ENCODE data around the gene MRTO4. TPM values are rescaled to one million over a fixed set of nuclear protein-coding genes. Genes with fewer than 3 reads are reported as not detected.

Gene MRTO4
- total and polyA plus RNA-seq, 2 of the 13 experiments (the other 11 are each of a cell fraction or from before 2014, with no cell fraction given): 28.1 to 59.2 TPM

GRCh38 chr1:19209990-19210771, 41.4 kb upstream of the MRTO4 start, which contains the start of gene UBR4 (continued):
- TF ChIP-seq ZNF263 (CRISPR knock-in tag; IDR thresholded peaks at IDR 0.05): peak; percentile 71
- TF ChIP-seq FOXA1 (IDR thresholded peaks at IDR 0.05): no peak
- peak; percentile 37; the same call in 1 of the 2 replicates for TF ChIP-seq FOXA1 (CRISPR knock-in tag; IDR thresholded peaks at IDR 0.05)
- no peak for TF ChIP-seq ZNF33A (CRISPR knock-in tag; IDR thresholded peaks at IDR 0.05; ENCODE audit: borderline replicate concordance)
- TF ChIP-seq MED8 (CRISPR knock-in tag; IDR thresholded peaks at IDR 0.05; ENCODE audit: insufficient replicate concordance): peak; percentile 84
- no peak for TF ChIP-seq NR3C1 (CRISPR knock-in tag; IDR thresholded peaks at IDR 0.05)
- peak; percentile 79 for TF ChIP-seq GATAD2A (CRISPR knock-in tag; IDR thresholded peaks at IDR 0.05)
- TF ChIP-seq IRF2 (CRISPR knock-in tag; IDR thresholded peaks at IDR 0.05): peak; percentile 85
- TF ChIP-seq IRF9 (CRISPR knock-in tag; IDR thresholded peaks at IDR 0.05; ENCODE audit: borderline replicate concordance): peak; percentile 68
- no peak for TF ChIP-seq NFE2L1 (CRISPR knock-in tag; IDR thresholded peaks at IDR 0.05; ENCODE audit: borderline replicate concordance)
- TF ChIP-seq ZNF260 (CRISPR knock-in tag; IDR thresholded peaks at IDR 0.05; ENCODE audit: borderline replicate concordance, low read depth): no peak
- TF ChIP-seq MXI1 (IDR thresholded peaks at IDR 0.05; ENCODE audit: borderline replicate concordance, low read depth, low read length): peak; percentile 90; the same call in 2 of the 3 replicates
- peak; percentile 98 for TF ChIP-seq MAX (IDR thresholded peaks at IDR 0.05)
- peak; percentile 93; the same call in 1 of the 2 replicates for TF ChIP-seq ZNF704 (CRISPR knock-in tag; IDR thresholded peaks at IDR 0.05; ENCODE audit: borderline replicate concordance)
- TF ChIP-seq HDAC1 (CRISPR knock-in tag; IDR thresholded peaks at IDR 0.05): peak; percentile 97
- TF ChIP-seq ZNF674 (CRISPR knock-in tag; IDR thresholded peaks at IDR 0.05; ENCODE audit: low read depth): no peak
- peak; percentile 78; the same call in 1 of the 2 replicates for TF ChIP-seq ZNF740 (CRISPR knock-in tag; IDR thresholded peaks at IDR 0.05)
- no peak for TF ChIP-seq ZNF552 (CRISPR knock-in tag; IDR thresholded peaks at IDR 0.05; ENCODE audit: borderline replicate concordance)
- TF ChIP-seq HNRNPUL1 (IDR thresholded peaks at IDR 0.05; ENCODE audit: low read depth, low read length): no peak
- no peak; the same call in 1 of the 2 replicates for TF ChIP-seq SAFB2 (CRISPR knock-in tag; IDR thresholded peaks at IDR 0.05; ENCODE audit: borderline replicate concordance, low read depth)
- TF ChIP-seq ZNF678 (CRISPR knock-in tag; IDR thresholded peaks at IDR 0.05): no peak
- peak; percentile 79 for TF ChIP-seq JUND (CRISPR knock-in tag; IDR thresholded peaks at IDR 0.05)
- peak; percentile 85; the same call in 1 of the 2 replicates for TF ChIP-seq YEATS4 (CRISPR knock-in tag; IDR thresholded peaks at IDR 0.05; ENCODE audit: borderline replicate concordance)
- TF ChIP-seq FOXP4 (CRISPR knock-in tag; IDR thresholded peaks at IDR 0.05): peak; percentile 82
- peak; percentile 94 for TF ChIP-seq KMT2A (CRISPR knock-in tag; IDR thresholded peaks at IDR 0.05)
- TF ChIP-seq ZNF282 (IDR thresholded peaks at IDR 0.05; ENCODE audit: partially characterized antibody): no peak
